Stimulated activated CD4-positive, alpha-beta T cell treated with anti-CD3 and anti-CD28 coated beads, Interleukin-1b, Interleukin-23, amount 100 ng/mL, for 24 hours (primary cell): ENCODE measurements around the gene GPER1.
"Not testable (repeated sequence)": the region's sequence is repeated elsewhere in the genome, so short reads cannot be mapped to it uniquely, and the experiment has no call there.

Experiments used
- DNase-seq, 4 experiments: peaks; one replicate each; pipeline ENCODE4 v3.0.0-alpha.2; 2020; ENCODE audit warnings: low read depth in 4 of 4, low spot score in 1 of 4

Gene GPER1

DNA sequence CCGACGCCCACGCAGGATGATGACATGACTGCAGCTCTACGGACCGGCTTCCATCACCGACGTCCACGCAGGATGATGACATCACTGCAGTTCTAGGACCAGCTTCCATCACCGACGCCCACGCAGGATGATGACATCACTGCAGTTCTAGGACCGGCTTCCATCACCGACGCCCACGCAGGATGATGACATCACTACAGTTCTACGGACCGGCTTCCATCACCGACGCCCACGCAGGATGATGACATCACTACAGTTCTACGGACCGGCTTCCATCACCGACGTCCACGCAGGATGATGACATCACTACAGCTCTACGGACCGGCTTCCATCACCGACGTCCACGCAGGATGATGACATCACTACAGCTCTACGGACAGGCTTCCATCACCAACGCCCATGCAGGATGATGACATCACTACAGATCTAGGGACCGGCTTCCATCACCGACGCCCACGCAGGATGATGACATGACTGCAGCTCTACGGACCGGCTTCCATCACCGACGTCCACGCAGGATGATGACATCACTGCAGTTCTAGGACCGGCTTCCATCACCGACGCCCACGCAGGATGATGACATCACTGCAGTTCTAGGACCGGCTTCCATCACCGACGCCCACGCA lies 28.6 kb downstream of the GPER1 start:
- DNase-seq: not testable (repeated sequence)

GRCh38 chr7:1117321-1117928 lies 29.5 kb downstream of the GPER1 start:
- no peak for DNase-seq

DNA sequence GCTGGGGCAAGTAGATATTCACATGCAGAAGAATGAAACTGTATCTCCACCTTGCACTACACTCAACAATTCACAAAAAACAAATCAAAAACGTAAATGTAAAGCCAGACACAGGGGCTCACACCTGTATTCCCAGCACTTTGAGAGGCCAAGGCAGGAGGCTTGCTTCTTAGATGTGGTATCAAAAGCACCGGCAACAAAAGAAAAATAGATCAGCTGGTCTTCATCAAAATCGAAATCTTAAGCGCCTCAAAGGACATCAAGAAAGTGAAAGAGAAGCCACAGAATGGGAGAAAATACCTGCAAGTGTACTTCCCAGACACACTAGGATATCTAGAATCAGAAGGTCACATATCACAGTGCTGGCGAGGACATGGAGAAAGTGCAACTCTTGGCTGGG lies 31.3 kb downstream of the GPER1 start:
- DNase-seq: no peak

GRCh38 chr7:1120791-1121190 lies 32.9 kb downstream of the GPER1 start:
- no peak for DNase-seq

GRCh38 chr7:1121476-1121875 lies 33.6 kb downstream of the GPER1 start:
- DNase-seq: no peak

- no peak for DNase-seq
These were observed 34.2 kb downstream of the GPER1 start for GRCh38 chr7:1121886-1122831.

- no peak for DNase-seq
These were observed 35.1 kb downstream of the GPER1 start for GRCh38 chr7:1122832-1123501.

- DNase-seq: no peak
These were observed 35.8 kb downstream of the GPER1 start for GRCh38 chr7:1123715-1124114.

GRCh38 chr7:1124164-1124563 lies 36.3 kb downstream of the GPER1 start:
- no peak for DNase-seq

GRCh38 chr7:1124816-1125602 lies 37.1 kb downstream of the GPER1 start:
- DNase-seq: no peak

GRCh38 chr7:1125603-1125969 lies 37.7 kb downstream of the GPER1 start:
- no peak for DNase-seq

DNA sequence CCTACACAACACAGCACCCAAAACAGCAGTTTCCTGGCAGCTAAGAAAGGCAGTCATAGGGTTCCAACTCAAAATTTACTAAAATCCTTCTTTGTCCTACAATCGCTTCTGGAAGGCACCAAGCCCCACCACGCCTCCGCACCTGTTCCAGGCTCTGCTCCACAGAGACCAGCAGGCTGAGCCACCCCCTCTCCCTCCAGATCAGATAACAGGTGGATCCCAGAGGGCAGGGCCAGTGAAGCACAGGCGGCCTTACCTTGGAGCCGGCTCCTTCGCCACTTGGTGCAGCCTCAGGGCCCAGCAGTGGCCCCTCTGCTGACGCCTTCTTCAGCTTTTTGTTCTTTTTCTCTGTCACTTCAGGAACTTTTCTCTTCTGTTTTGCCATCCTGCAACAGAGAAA lies 39.1 kb downstream of the GPER1 start:
- no peak for DNase-seq

DNA sequence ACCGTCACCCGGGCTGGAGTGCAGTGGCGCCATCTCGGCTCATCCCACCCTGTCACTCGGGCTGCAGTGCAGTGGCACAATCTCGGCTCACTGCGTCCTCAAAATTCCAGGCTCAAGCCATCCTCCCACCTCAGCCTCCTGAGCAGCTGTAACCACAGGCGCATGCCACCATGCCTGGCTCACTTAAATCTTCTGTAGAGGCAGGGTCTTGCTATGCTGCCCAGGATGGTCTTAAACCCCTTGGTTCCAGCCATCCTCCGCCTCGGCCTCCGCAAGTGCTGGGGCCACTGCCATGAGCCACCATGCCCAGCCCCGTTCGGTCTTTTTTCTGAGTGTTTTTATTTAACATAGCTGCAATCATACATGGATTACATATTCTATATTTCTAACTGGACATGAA lies 41.5 kb downstream of the GPER1 start:
- DNase-seq: no peak

DNA sequence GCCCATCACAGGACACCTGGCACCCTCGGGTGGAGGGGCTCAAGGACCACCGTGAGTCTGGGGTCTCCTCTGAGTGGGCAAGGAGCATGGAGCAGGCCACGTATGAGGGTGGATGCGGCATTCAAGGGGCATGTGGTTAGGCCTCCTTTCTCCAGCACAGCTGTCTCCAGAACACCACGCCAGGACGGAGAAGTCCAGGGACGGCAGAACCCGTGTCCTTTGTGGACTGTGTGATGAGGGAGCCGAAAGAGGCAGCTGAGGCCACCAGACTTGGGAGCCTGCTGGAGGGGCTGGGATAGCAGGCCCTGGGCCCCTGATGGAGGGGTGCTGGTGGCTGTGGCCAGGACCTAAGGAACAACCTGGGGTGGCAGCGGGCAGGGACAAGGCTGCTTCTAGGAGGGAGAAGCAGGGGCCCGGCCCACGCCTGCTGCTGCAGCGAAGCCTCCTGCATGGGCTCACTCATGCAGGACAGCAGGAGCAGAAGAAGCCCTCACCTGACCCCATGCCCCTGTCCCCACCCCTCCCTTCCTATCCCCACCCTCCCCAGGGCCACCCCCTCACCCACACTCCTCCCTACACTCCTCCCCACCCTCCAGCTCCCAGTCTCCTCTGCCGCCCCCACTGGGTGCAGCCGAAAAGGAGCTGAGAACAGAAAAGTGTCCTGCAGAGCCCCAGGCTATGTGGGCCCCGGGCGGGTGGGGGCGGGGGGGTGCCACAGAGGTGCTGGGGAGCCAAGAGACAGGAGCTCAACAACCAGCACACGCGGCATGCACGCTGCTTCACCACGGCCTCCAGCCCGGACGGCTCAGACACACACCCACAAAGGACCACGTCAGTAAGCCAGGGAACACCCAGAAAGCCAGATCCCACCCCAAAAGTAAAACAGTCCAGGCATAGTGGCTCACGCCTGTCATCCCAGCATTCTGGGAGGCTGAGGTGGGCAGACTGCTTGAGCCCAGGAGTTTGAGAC lies 42.4 kb downstream of the GPER1 start:
- DNase-seq: no peak

DNA sequence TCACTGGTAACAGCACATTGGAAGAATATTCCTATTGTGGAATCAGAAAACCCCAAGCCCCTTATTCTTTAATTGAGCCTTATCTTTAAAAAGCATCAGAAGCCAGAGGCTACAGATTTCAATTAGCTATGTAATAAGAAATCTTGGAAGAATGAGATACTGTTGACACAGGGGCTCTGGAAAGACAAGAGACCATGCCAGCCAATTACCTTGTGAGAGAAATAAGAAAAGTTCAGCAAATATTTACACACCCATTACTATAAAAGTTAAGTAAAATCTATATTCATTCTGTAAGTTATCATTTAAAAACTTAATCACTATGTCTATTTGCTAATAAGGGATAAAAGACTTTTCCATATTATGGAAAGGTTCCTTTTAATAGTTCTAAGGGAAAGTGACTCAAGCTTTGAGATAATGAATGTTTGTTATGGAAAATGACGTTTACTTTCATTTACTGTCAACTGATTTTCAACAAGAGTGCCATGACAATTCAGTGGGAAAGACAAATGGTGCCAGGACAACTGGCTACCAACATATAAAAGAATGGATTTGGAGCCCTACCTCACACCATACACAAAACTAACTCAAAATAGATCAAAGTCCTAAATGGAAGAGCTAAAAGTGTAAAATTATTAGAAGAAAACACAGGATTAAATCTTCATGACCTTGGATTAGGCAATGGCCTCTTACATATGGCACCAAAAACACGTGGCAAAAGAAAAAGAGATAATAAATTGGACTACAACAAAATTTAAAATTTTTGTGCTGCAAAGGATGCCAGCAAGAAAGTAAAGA lies 43.8 kb downstream of the GPER1 start:
- DNase-seq: no peak

DNA sequence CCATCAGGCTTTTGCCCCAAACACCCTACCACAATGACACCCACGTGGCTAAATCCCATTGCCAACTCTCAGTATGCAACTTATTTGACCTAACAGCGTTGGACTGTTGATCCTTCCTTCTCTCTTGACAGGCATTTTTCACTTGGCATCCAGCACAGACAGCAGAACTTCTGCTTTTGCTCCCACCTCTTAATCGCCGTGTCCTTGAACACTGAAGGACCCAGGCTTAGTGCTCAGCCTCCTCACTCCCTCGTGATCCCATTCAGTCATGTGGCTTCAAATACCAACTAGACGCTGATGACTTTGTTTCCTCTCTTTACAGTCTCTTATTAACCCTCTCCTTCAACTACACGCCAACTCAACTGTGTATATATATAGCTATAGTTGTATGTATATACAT lies 47.0 kb downstream of the GPER1 start:
- no peak for DNase-seq

DNA sequence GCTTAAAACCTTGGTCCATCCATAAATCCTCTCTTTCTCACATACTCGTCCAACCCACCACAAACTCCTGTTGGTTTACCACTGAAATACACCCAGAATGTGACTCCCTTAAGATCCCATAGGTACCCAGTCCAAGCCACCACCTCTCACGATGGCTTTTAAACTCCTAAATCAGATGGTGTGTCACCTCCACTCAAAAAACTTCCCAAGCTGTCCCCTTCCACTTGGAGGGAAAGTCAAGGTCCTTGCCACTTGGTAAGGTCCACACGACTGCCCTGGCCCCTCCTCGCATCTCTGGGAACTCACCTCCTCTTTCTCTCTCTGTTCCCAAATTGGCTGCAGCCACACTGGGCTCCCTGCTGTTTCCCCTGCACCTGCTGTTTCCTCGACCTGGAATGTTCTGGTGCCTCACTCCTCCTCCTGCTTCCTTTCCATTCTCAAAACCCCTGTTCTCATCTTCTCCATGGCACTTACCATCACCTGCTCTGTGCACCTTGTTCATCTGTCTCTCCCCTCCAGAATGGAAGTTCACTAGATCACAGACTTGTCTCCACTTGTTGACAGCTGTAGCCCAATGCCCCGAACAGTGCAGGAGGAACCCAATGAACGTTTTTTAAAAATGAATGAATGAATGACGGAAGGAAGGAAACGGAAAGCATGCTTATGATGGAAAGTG lies 49.1 kb downstream of the GPER1 start:
- DNase-seq: no peak

DNA sequence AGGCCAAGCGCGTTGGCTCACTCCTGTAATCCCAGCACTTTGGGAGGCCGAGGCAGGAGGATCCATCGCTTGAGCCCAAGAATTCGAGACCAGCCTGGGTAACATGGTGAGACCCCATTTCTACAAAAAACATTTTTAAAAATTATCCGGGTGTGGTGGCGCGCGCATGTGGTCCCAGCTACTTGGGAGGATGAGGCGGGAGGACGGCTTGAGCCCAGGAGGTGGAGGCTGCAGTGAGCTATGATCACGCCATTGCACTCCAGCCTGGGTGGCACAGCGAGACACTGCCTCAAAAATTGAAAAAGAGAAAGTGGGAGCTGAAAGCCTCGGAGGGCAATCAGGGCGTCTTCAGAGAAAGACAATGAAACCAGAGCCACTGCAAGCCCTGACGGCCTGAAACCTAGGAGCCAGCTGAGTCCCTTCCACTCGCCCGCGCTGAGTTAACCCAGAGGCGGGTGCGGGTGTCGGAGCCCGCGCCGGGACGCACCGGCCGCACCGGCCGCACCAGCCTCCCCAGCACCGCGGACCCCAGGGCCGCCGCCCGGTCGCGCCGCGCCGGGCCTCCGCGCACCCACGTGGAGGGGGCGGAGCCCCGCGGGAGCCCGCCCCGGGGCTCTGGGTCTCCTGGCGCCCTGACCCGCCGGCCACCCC lies 49.7 kb downstream of the GPER1 start:
- DNase-seq: no peak
